NCI-H510A treated with DMSO at 0.1 percent for 48 hours (cell line): ENCODE results near the gene GPR82.
"Not testable (repeated sequence)": the region's sequence is repeated elsewhere in the genome, so short reads cannot be mapped to it uniquely, and the experiment has no call there.

Experiments
- DNase-seq: peaks from one replicate; lab custom pipeline; 2025; lab: John Stamatoyannopoulos, UW

GPR82 gene

GRCh38 chrX:41723826-41724225 lies at the start of gene GPR82:
Gene GPR82, plus strand, starts transcription at chrX:41724181. Its CDS starts 2,846 bp downstream, at chrX:41727027.
- DNase-seq = no peak

- DNase-seq = not testable (repeated sequence)
These were observed 47.6 kb upstream of the GPR82 start for GRCh38 chrX:41676361-41676760.

GRCh38 chrX:41677183-41678060 lies 46.6 kb upstream of the GPR82 start:
- DNase-seq = no peak

- DNase-seq = no peak
These were observed 39.8 kb upstream of the GPR82 start for GRCh38 chrX:41684138-41684537.

- no peak for DNase-seq
These were observed 39.0 kb upstream of the GPR82 start for GRCh38 chrX:41684940-41685339.

- no peak for DNase-seq
These were observed 37.2 kb upstream of the GPR82 start for GRCh38 chrX:41686788-41687187.

GRCh38 chrX:41688156-41688555 lies 35.8 kb upstream of the GPR82 start:
- DNase-seq = no peak

GRCh38 chrX:41688835-41689234 lies 35.1 kb upstream of the GPR82 start, which contains the start of gene GPR34:
Gene GPR34, plus strand, starts transcription at chrX:41688973. Its CDS starts 6,661 bp downstream, at chrX:41695634.
- no peak for DNase-seq

- DNase-seq = no peak
These were observed 34.3 kb upstream of the GPR82 start for GRCh38 chrX:41689711-41690110.

- DNase-seq = no peak
These were observed 31.7 kb upstream of the GPR82 start for GRCh38 chrX:41692162-41692749.

- DNase-seq = no peak
These were observed 31.0 kb upstream of the GPR82 start for GRCh38 chrX:41693024-41693423.

- DNase-seq = no peak
These were observed 28.6 kb upstream of the GPR82 start for GRCh38 chrX:41695426-41695825.

- no peak for DNase-seq
These were observed 20.4 kb upstream of the GPR82 start for GRCh38 chrX:41703574-41704029.

GRCh38 chrX:41705042-41705441 lies 18.9 kb upstream of the GPR82 start:
- DNase-seq = no peak

GRCh38 chrX:41705680-41706374 lies 18.2 kb upstream of the GPR82 start:
- no peak for DNase-seq

GRCh38 chrX:41707218-41707617 lies 16.8 kb upstream of the GPR82 start:
- DNase-seq = no peak

GRCh38 chrX:41708486-41708885 lies 15.5 kb upstream of the GPR82 start:
- no peak for DNase-seq

GRCh38 chrX:41711021-41711667 lies 12.8 kb upstream of the GPR82 start:
- DNase-seq = no peak

- DNase-seq = no peak
These were observed 7.8 kb upstream of the GPR82 start for GRCh38 chrX:41716222-41716621.

- no peak for DNase-seq
These were observed 7.1 kb upstream of the GPR82 start for GRCh38 chrX:41716767-41717473.

GRCh38 chrX:41718481-41719235 lies 5.3 kb upstream of the GPR82 start:
- DNase-seq = no peak
